ENCODE measurements around the gene CENPP.

CENPP gene

DNA sequence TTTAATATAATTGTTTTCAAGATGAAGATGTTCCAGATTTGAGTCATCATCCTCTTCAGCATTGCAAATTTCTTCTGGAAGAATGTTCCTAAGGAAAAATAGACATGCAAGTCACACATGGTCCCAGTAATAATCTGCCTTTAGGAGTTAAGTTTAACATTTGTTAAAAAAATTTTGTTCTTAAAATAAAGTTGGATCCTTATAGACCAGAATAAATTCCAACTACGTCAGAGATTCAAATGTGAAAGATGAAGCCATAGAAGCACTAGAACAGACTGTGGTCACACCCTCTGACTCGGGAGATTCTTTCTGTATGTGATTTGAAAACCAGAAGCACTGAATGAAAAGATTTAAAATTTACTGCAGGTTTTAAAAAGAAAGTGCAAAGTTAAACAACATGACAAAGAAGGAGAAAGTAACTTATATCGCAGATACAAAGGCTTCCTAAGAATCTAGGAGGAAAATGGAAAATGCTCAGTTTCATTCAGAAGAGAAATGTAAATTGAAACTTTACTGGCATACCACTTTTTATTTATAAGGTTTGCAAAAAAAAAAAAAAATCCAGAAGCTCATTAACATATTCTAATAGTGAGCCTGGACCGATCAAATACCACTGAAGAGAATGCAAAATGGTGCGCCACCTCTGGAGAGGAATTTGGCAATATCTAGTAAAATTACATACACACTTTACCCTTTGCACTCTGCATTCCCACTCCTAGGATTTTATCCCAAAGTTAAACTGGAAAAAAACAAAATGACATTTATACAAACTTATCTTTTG, 170.8 kb downstream of the CENPP start:
- no peak overlapping the region for H3K4me3 ChIP-seq (ENCODE audit: insufficient read depth, low read length, poor library complexity, severe bottlenecking)
- no peaks in the 10 kb centered on the region for H4K20me1 ChIP-seq (ENCODE audit: low read depth, low read length)
- H3K4me2 ChIP-seq (ENCODE audit: low read depth, low read length, poor library complexity, severe bottlenecking), result no peak overlapping the region
- H3K9me2 ChIP-seq (replicated peaks; ENCODE audit: insufficient read depth, low read length), result no peaks in the 10 kb centered on the region
- no peaks in the 10 kb centered on the region for H3K36me3 ChIP-seq (ENCODE audit: low read length)
- H3F3A ChIP-seq (ENCODE audit: insufficient read depth), result no peaks in the 10 kb centered on the region; the same call in 1 of the 2 replicates
- H2AFZ ChIP-seq (ENCODE audit: low read depth, low read length, severe bottlenecking), result no peak overlapping the region
- TF ChIP-seq, protein P1, sequence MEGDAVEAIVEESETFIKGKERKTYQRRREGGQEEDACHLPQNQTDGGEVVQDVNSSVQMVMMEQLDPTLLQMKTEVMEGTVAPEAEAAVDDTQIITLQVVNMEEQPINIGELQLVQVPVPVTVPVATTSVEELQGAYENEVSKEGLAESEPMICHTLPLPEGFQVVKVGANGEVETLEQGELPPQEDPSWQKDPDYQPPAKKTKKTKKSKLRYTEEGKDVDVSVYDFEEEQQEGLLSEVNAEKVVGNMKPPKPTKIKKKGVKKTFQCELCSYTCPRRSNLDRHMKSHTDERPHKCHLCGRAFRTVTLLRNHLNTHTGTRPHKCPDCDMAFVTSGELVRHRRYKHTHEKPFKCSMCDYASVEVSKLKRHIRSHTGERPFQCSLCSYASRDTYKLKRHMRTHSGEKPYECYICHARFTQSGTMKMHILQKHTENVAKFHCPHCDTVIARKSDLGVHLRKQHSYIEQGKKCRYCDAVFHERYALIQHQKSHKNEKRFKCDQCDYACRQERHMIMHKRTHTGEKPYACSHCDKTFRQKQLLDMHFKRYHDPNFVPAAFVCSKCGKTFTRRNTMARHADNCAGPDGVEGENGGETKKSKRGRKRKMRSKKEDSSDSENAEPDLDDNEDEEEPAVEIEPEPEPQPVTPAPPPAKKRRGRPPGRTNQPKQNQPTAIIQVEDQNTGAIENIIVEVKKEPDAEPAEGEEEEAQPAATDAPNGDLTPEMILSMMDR (IDR thresholded peaks at IDR 0.05; ENCODE audit: insufficient read depth, low read length, poor library complexity, severe bottlenecking), result no peak
- TF ChIP-seq EZH2phosphoT487 (conservative IDR thresholded peaks at IDR 0.05; ENCODE audit: low read length), result no peak
- no peak overlapping the region for H3K9ac ChIP-seq (ENCODE audit: low read length)
- H3K27me3 ChIP-seq (ENCODE audit: low read length), result no peaks in the 10 kb centered on the region
- no peaks in the 10 kb centered on the region for H3K79me2 ChIP-seq (ENCODE audit: insufficient read depth, low read length)
- no peaks in the 10 kb centered on the region for H3K9me3 ChIP-seq (ENCODE audit: insufficient read depth, low read length)
- H3K27ac ChIP-seq (ENCODE audit: low read depth, low read length), result no peak overlapping the region

GRCh38 chr9:92499701-92500100, 173.9 kb downstream of the CENPP start:
- Histone ChIP-seq H3K27me3 (ENCODE audit: low read length) (no peaks in the 10 kb centered on the region), H2AFZ (ENCODE audit: low read depth, low read length, severe bottlenecking) (no peak overlapping the region), H3K9me3 (ENCODE audit: insufficient read depth, low read length) (no peaks in the 10 kb centered on the region), H3K27ac (ENCODE audit: low read depth, low read length) (no peak overlapping the region), H3K4me2 (ENCODE audit: low read depth, low read length, poor library complexity, severe bottlenecking) (no peak overlapping the region), H3K79me2 (ENCODE audit: insufficient read depth, low read length) (no peaks in the 10 kb centered on the region), H3K9me2 (replicated peaks; ENCODE audit: insufficient read depth, low read length) (no peaks in the 10 kb centered on the region), H3K4me3 (ENCODE audit: insufficient read depth, low read length, poor library complexity, severe bottlenecking) (no peak overlapping the region), H3K36me3 (ENCODE audit: low read length) (no peaks in the 10 kb centered on the region), H3K9ac (ENCODE audit: low read length) (no peak overlapping the region), H3F3A (ENCODE audit: insufficient read depth) (no peaks in the 10 kb centered on the region; the same call in 1 of the 2 replicates), H4K20me1 (ENCODE audit: low read depth, low read length) (no peaks in the 10 kb centered on the region)
- TF ChIP-seq, protein P1 (IDR thresholded peaks at IDR 0.05; ENCODE audit: insufficient read depth, low read length, poor library complexity, severe bottlenecking), result no peak
- TF ChIP-seq EZH2phosphoT487 (conservative IDR thresholded peaks at IDR 0.05; ENCODE audit: low read length), result no peak

- Histone ChIP-seq H3K9me2 (replicated peaks; ENCODE audit: insufficient read depth, low read length) (no peaks in the 10 kb centered on the region), H3F3A (ENCODE audit: insufficient read depth) (no peaks in the 10 kb centered on the region; the same call in 1 of the 2 replicates), H3K27me3 (ENCODE audit: low read length) (no peaks in the 10 kb centered on the region), H2AFZ (ENCODE audit: low read depth, low read length, severe bottlenecking) (no peak overlapping the region), H3K79me2 (ENCODE audit: insufficient read depth, low read length) (no peaks in the 10 kb centered on the region), H3K27ac (ENCODE audit: low read depth, low read length) (no peak overlapping the region), H3K9ac (ENCODE audit: low read length) (no peak overlapping the region), H3K9me3 (ENCODE audit: insufficient read depth, low read length) (no peaks in the 10 kb centered on the region), H3K4me2 (ENCODE audit: low read depth, low read length, poor library complexity, severe bottlenecking) (no peak overlapping the region), H3K4me3 (ENCODE audit: insufficient read depth, low read length, poor library complexity, severe bottlenecking) (no peak overlapping the region), H3K36me3 (ENCODE audit: low read length) (no peaks in the 10 kb centered on the region), H4K20me1 (ENCODE audit: low read depth, low read length) (no peaks in the 10 kb centered on the region)
- TF ChIP-seq, protein P1 (IDR thresholded peaks at IDR 0.05; ENCODE audit: insufficient read depth, low read length, poor library complexity, severe bottlenecking), result no peak
- no peak for TF ChIP-seq EZH2phosphoT487 (conservative IDR thresholded peaks at IDR 0.05; ENCODE audit: low read length)
Measured at GRCh38 chr9:92500725-92501124, 175.0 kb downstream of the CENPP start.
